Heart left ventricle (tissue), 13 donors: ENCODE results near the gene RPS17.

Experiments used
- CTCF ChIP-seq, 12 donors: fragments of 200-600 bp; sonication (generic) in 4 of 12; IDR thresholded peaks; one replicate each; pipeline versions ENCODE4 v1.5.0 to v1.8.0; 2018 to 2022; ENCODE audit warnings: antibody characterized with exemption in 12 of 12, mild to moderate bottlenecking in 5 of 12
- POLR2A ChIP-seq, 2 donors: fragments of 450-650 bp; IDR thresholded peaks; one replicate each; pipeline ENCODE4 v1.6.1; 2017; ENCODE audit warnings: antibody characterized with exemption in 2 of 2, mild to moderate bottlenecking in 2 of 2, moderate library complexity in 2 of 2
- donor health status: ischemic (EF 13 %, LVEDD 7.1; RV severe dilation, severe dysfunction).
- donor health status: DM: no; HTN: yes; CAD: no.
- donor health status: DM: no; HTN: no; CAD: no.
- donor health status: ischemic (EF 25% LVEDD 6.9; RV normal size, moderate dysfunction).
- donor health status: ischemic (EF 25% LVEDD 5.7; RV mildly dilated, moderate dysfunction).
- donor health status: ischemic (EF 35%, LVEDD 5.7; RV mildly dilated, moderate dysfunction).
- donor health status: nonischemic (EF 11% LVEDD 7.7; RV severe dilation, severe dysfunction).
- donor health status: DM: yes; HTN: yes; CAD: no.
- donor health status: PGD.
- donor health status: ischemic (EF 29% LVEDD 5.4; RV normal size, mild dysfunction).
- donor health status: nonischemic (EF 23%, LVEDD 6.1; RV moderate dilation, normal function).

GRCh38 chr15:82566690-82567089, 26.4 kb upstream of the RPS17 start:
- TF ChIP-seq CTCF (IDR thresholded peaks at IDR 0.05) = no peak
- TF ChIP-seq POLR2A (IDR thresholded peaks at IDR 0.05) = no peak
